Astrocyte (in vitro differentiated cells and primary cell): ENCODE results near the gene MDP1.

Experiments
- CTCF ChIP-seq: IDR thresholded peaks from 2 replicates; pipeline ENCODE4 v1.5.1; 2011; ENCODE audit warnings: low read depth, mild to moderate bottlenecking, inconsistent platforms, low read length, moderate library complexity; ENCODE audit not compliant: insufficient read depth
- EZH2 ChIP-seq: IDR thresholded peaks from 2 replicates; pipeline ENCODE4 v1.6.1; 2012; ENCODE audit warnings: mild to moderate bottlenecking, low read length, inconsistent platforms; ENCODE audit not compliant: insufficient read depth

GRCh38 chr14:24219521-24219920 is 3.7 kb upstream of the MDP1 start:
- TF ChIP-seq CTCF (no peak), EZH2 (no peak)
